ENCODE results near the gene PTGR1.

The PTGR1 gene

DNA sequence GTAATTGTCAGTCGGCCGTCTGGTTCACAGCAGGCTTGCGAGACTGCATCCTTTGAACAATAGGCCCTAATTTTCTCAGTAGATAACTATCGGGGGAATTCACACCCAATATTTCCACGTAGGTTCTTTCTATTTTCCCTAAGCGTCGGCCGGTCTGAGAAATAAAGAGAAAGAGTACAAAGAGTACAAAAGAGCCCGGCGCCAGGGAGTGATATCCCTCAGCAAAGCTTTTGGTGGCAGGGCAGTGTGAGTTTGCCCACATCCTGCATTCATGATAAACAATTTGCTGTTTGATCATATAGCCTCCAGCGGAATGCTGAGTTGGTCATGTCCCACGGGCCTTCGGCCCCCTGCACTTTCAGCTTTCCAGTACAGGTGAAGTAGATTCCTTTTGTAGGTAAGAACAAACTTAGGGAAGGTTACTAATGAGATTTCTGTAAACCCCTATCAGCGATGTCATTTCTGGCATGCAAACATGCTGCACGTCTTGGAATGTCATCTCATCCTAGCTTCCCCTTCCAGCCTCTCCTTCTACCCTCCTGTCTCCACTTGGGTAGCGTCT, 4.7 kb upstream of the PTGR1 start:
- WGBS, result 85% methylated on average over 16 of the region's 16 CpGs
- H3K4me1 ChIP-seq (ENCODE audit: control insufficient read depth, insufficient read depth, low read depth, low read length), result peaks cover 6% of the 10 kb centered on the region
- no peaks in the 10 kb centered on the region for H3K9me3 ChIP-seq (ENCODE audit: control insufficient read depth, low read length)
- no peak overlapping the region for H4K91ac ChIP-seq (ENCODE audit: low read length)
- H3K4me2 ChIP-seq (ENCODE audit: low read length, poor library complexity, severe bottlenecking), result no peak overlapping the region
- no peak overlapping the region for H4K8ac ChIP-seq (ENCODE audit: low read length)
- peaks cover 0 to 2% of the 10 kb centered on the region in 2 experiments for H3K27me3 ChIP-seq (ENCODE audit: control insufficient read depth in 1 of 2, insufficient read depth in 1 of 2, low read length in 2 of 2)
- DNase-seq, result no peak
- H3K36me3 ChIP-seq (ENCODE audit: control insufficient read depth in 1 of 2, insufficient read depth in 2 of 2, low read depth in 1 of 2, low read length in 2 of 2), result no peaks in the 10 kb centered on the region
- no peak overlapping the region for H2BK5ac ChIP-seq (ENCODE audit: low read depth, low read length, poor library complexity, severe bottlenecking)
- H3K14ac ChIP-seq (ENCODE audit: low read length in 2 of 2), result no peak overlapping the region
- no peak overlapping the region for H3K27ac ChIP-seq (ENCODE audit: low read length, poor library complexity, severe bottlenecking)
- no peak overlapping the region for H2BK12ac ChIP-seq (ENCODE audit: low read length in 2 of 2)
- H3K79me1 ChIP-seq (replicated peaks; ENCODE audit: low read length, poor library complexity, severe bottlenecking), result no peaks in the 10 kb centered on the region
- no peak overlapping the region for H3K4ac ChIP-seq (ENCODE audit: low read depth in 1 of 2, low read length in 2 of 2)
- no peak overlapping the region for H2BK15ac ChIP-seq (ENCODE audit: low read depth, poor library complexity, severe bottlenecking)
- no peak overlapping the region for H2BK120ac ChIP-seq (ENCODE audit: low read depth, low read length)
- no peak overlapping the region for H3K9ac ChIP-seq (ENCODE audit: low read length)
- no peak overlapping the region for H3K4me3 ChIP-seq (ENCODE audit: insufficient read depth in 1 of 2, low read depth in 1 of 2, low read length in 2 of 2)
- H3K23ac ChIP-seq (ENCODE audit: low read length in 2 of 2), result no peak overlapping the region
- H3K18ac ChIP-seq (ENCODE audit: low read depth in 1 of 2, low read length in 2 of 2), result no peak overlapping the region
- peak overlapping the region; percentile 15 for H2AK5ac ChIP-seq (ENCODE audit: low read length, severe bottlenecking)
- no peak overlapping the region for H2AFZ ChIP-seq (ENCODE audit: low read depth, low read length)

DNA sequence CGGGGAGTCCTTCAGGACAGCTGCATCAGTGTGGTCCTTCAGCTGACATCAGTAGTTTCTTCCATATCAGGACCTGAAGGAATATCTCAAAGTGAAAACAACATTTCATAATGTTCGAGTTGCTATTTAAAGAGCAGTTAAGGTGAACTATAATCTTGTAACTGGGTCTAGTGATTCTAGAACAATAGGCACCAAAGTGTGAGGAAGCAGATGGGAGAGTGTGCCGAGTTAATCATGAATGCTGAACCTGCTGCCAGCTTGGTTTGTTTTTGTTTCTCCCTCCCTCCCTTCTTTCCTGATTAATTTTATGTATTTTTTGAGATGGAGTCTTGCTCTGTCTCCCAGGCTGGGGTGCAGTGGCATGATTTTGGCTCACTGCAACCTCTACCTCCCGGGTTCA, 3.6 kb upstream of the PTGR1 start:
- Histone ChIP-seq H3K79me1 (replicated peaks; ENCODE audit: low read length, poor library complexity, severe bottlenecking) (peaks cover 2% of the 10 kb centered on the region), H3K27me3 (ENCODE audit: control insufficient read depth in 1 of 2, insufficient read depth in 1 of 2, low read length in 2 of 2) (no peaks in the 10 kb centered on the region), H3K4ac (ENCODE audit: low read depth in 1 of 2, low read length in 2 of 2) (no peak overlapping the region), H3K9me3 (ENCODE audit: control insufficient read depth, low read length) (no peaks in the 10 kb centered on the region), H2AFZ (ENCODE audit: low read depth, low read length) (no peak overlapping the region), H3K14ac (ENCODE audit: low read length in 2 of 2) (no peak overlapping the region), H2BK5ac (ENCODE audit: low read depth, low read length, poor library complexity, severe bottlenecking) (no peak overlapping the region), H4K91ac (ENCODE audit: low read length) (no peak overlapping the region), H3K9ac (ENCODE audit: low read length) (no peak overlapping the region), H2BK15ac (ENCODE audit: low read depth, poor library complexity, severe bottlenecking) (no peak overlapping the region), H3K36me3 (ENCODE audit: control insufficient read depth in 1 of 2, insufficient read depth in 2 of 2, low read depth in 1 of 2, low read length in 2 of 2) (no peaks in the 10 kb centered on the region), H2BK12ac (ENCODE audit: low read length in 2 of 2) (no peak overlapping the region), H3K4me2 (ENCODE audit: low read length, poor library complexity, severe bottlenecking) (no peak overlapping the region), H3K27ac (ENCODE audit: low read length, poor library complexity, severe bottlenecking) (no peak overlapping the region), H4K8ac (ENCODE audit: low read length) (no peak overlapping the region), H3K4me1 (ENCODE audit: control insufficient read depth, insufficient read depth, low read depth, low read length) (peaks cover 6% of the 10 kb centered on the region), H2AK5ac (ENCODE audit: low read length, severe bottlenecking) (no peak overlapping the region), H3K23ac (ENCODE audit: low read length in 2 of 2) (no peak overlapping the region), H3K18ac (ENCODE audit: low read depth in 1 of 2, low read length in 2 of 2) (no peak overlapping the region), H3K4me3 (ENCODE audit: insufficient read depth in 1 of 2, low read depth in 1 of 2, low read length in 2 of 2) (no peak overlapping the region), H2BK120ac (ENCODE audit: low read depth, low read length) (no peak overlapping the region)
- WGBS, result 100% methylated on average over 3 of the region's 4 CpGs
- no peak for DNase-seq

DNA sequence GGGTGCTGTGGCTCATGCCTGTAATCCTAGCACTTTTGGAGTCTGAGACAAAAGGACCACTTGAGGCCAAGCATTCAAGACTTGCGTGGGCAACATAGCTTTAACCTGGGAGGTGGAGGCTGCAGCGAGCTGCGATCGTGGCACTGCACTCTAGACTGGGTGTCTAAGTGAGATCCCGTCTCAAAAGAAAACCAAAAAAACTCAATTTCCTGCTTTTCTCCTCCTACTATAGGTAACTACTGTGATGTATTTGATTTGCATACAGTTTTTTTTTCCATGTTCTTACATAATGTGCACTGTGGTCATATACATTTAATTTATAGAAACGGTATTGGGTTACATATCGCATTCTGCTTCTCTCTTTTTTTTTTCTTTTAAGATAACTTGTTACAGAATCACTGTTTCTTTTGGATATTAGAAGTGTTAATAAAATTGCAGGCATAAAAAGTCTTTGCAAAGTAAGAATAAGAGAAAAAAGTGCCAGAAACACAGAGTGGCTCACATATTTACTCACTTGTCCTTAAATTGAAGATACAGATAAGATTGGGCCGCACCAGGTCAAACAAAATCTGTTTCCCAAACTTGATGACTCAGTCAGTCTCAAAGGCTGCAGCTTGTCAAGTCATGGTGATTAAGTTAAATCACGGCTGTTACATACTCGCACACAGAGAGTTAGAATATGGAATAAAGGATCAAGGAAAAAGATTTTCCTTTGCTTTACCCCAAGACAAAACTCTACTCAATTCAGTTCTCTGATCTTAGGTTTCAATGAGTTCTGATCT, 2.0 kb upstream of the PTGR1 start:
- Histone ChIP-seq H3K18ac (ENCODE audit: low read depth in 1 of 2, low read length in 2 of 2) (no peak overlapping the region), H3K4ac (ENCODE audit: low read depth in 1 of 2, low read length in 2 of 2) (no peak overlapping the region), H3K4me3 (ENCODE audit: insufficient read depth in 1 of 2, low read depth in 1 of 2, low read length in 2 of 2) (no peak overlapping the region), H3K27me3 (ENCODE audit: control insufficient read depth in 1 of 2, insufficient read depth in 1 of 2, low read length in 2 of 2) (no peaks in the 10 kb centered on the region), H2BK12ac (ENCODE audit: low read length in 2 of 2) (no peak overlapping the region), H2BK5ac (ENCODE audit: low read depth, low read length, poor library complexity, severe bottlenecking) (no peak overlapping the region), H3K4me1 (ENCODE audit: control insufficient read depth, insufficient read depth, low read depth, low read length) (peaks cover 6% of the 10 kb centered on the region), H4K8ac (ENCODE audit: low read length) (no peak overlapping the region), H3K36me3 (ENCODE audit: control insufficient read depth in 1 of 2, insufficient read depth in 2 of 2, low read depth in 1 of 2, low read length in 2 of 2) (peaks cover 4 to 7% of the 10 kb centered on the region in 2 experiments), H3K9ac (ENCODE audit: low read length) (peak overlapping the region; percentile 77), H3K23ac (ENCODE audit: low read length in 2 of 2) (no peak overlapping the region), H2AK5ac (ENCODE audit: low read length, severe bottlenecking) (no peak overlapping the region), H2AFZ (ENCODE audit: low read depth, low read length) (no peak overlapping the region), H4K91ac (ENCODE audit: low read length) (no peak overlapping the region), H3K4me2 (ENCODE audit: low read length, poor library complexity, severe bottlenecking) (no peak overlapping the region), H2BK120ac (ENCODE audit: low read depth, low read length) (no peak overlapping the region), H3K14ac (ENCODE audit: low read length in 2 of 2) (no peak overlapping the region), H3K79me1 (replicated peaks; ENCODE audit: low read length, poor library complexity, severe bottlenecking) (peaks cover 2% of the 10 kb centered on the region), H3K9me3 (ENCODE audit: control insufficient read depth, low read length) (no peaks in the 10 kb centered on the region), H3K27ac (ENCODE audit: low read length, poor library complexity, severe bottlenecking) (no peak overlapping the region), H2BK15ac (ENCODE audit: low read depth, poor library complexity, severe bottlenecking) (no peak overlapping the region)
- DNase-seq, result peak; percentile 63
- WGBS, result 81% methylated on average over 6 of the region's 10 CpGs

DNA sequence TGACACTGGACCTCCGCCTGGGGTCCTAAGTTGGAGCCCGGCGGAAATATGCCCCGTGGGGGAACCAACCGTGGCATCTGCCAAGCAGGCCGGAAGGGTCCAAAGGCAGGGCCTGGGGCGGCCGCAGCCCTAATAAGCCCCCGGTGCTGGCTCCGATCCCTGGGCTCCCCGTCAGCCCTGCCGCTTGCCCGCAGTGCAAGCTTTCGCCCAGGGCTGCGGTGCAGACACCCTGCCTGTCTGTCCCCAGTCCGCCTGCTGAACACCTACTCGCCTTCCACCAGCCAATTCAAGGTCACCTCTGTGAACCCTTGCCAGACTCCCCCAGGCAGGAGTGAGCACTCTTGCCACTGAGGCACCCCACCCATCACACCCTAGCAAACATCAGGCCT, 502 bp upstream of the PTGR1 start:
- Histone ChIP-seq H2BK15ac (ENCODE audit: low read depth, poor library complexity, severe bottlenecking) (no peak overlapping the region), H2BK12ac (ENCODE audit: low read length in 2 of 2) (no peak overlapping the region), H2BK5ac (ENCODE audit: low read depth, low read length, poor library complexity, severe bottlenecking) (no peak overlapping the region), H2BK120ac (ENCODE audit: low read depth, low read length) (peak overlapping the region; percentile 81), H3K9ac (ENCODE audit: low read length) (peak overlapping the region; percentile 88), H3K4ac (ENCODE audit: low read depth in 1 of 2, low read length in 2 of 2) (peak overlapping the region; percentile 24 to 73), H3K27me3 (ENCODE audit: control insufficient read depth in 1 of 2, insufficient read depth in 1 of 2, low read length in 2 of 2) (no peaks in the 10 kb centered on the region), H3K4me3 (ENCODE audit: insufficient read depth in 1 of 2, low read depth in 1 of 2, low read length in 2 of 2) (peak overlapping the region; percentile 65 to 87), H3K23ac (ENCODE audit: low read length in 2 of 2) (no peak overlapping the region), H4K91ac (ENCODE audit: low read length) (peak overlapping the region; percentile 52), H2AK5ac (ENCODE audit: low read length, severe bottlenecking) (peak overlapping the region; percentile 14), H3K27ac (ENCODE audit: low read length, poor library complexity, severe bottlenecking) (no peak overlapping the region), H3K18ac (ENCODE audit: low read depth in 1 of 2, low read length in 2 of 2) (peak overlapping the region; percentile 62 to 74), H2AFZ (ENCODE audit: low read depth, low read length) (peak overlapping the region; percentile 43), H3K14ac (ENCODE audit: low read length in 2 of 2) (no peak overlapping the region), H3K4me1 (ENCODE audit: control insufficient read depth, insufficient read depth, low read depth, low read length) (peaks cover 6% of the 10 kb centered on the region), H3K79me1 (replicated peaks; ENCODE audit: low read length, poor library complexity, severe bottlenecking) (peaks cover 6% of the 10 kb centered on the region), H3K9me3 (ENCODE audit: control insufficient read depth, low read length) (no peaks in the 10 kb centered on the region), H3K4me2 (ENCODE audit: low read length, poor library complexity, severe bottlenecking) (peak overlapping the region; percentile 81), H4K8ac (ENCODE audit: low read length) (peak overlapping the region; percentile 47), H3K36me3 (ENCODE audit: control insufficient read depth in 1 of 2, insufficient read depth in 2 of 2, low read depth in 1 of 2, low read length in 2 of 2) (peaks cover 12 to 20% of the 10 kb centered on the region in 2 experiments)
- WGBS, result 65% methylated on average over 17 of the region's 17 CpGs
- no peak for DNase-seq

Measured in mesenchymal stem cell (in vitro differentiated cells and primary cell).